Trophoblast cell (in vitro differentiated cells and primary cell): ENCODE data around the gene HID1.

Experiments
- DNase-seq, 2 donors: peaks; one replicate each; pipeline ENCODE4 v3.0.0-alpha.2; 2016
- H2AFZ ChIP-seq: 2 replicates; pipeline ENCODE4 v1.6.1; 2013; ENCODE audit warnings: low read length, moderate library complexity, mild to moderate bottlenecking; ENCODE audit not compliant: insufficient read depth, poor library complexity
- H2AK5ac ChIP-seq: 2 replicates; pipeline ENCODE4 v1.6.1; 2013; ENCODE audit warnings: mild to moderate bottlenecking, low read length
- H2BK120ac ChIP-seq: 2 replicates; pipeline ENCODE4 v1.6.1; 2013; ENCODE audit warnings: low read length, mild to moderate bottlenecking, moderate library complexity; ENCODE audit not compliant: insufficient read depth, poor library complexity
- H2BK12ac ChIP-seq: 2 replicates; pipeline ENCODE4 v1.6.1; 2013; ENCODE audit warnings: mild to moderate bottlenecking, low read length, moderate library complexity
- H2BK5ac ChIP-seq: 2 replicates; pipeline ENCODE4 v1.6.1; 2013; ENCODE audit warnings: low read length, low read depth, moderate library complexity, mild to moderate bottlenecking; ENCODE audit not compliant: poor library complexity
- H3K14ac ChIP-seq: 2 replicates; pipeline ENCODE4 v1.6.1; 2013; ENCODE audit warnings: mild to moderate bottlenecking, low read length
- H3K18ac ChIP-seq: 2 replicates; pipeline ENCODE4 v1.6.1; 2013; ENCODE audit warnings: mild to moderate bottlenecking, low read length
- H3K23ac ChIP-seq: 2 replicates; pipeline ENCODE4 v1.6.1; 2013; ENCODE audit warnings: low read length
- H3K27ac ChIP-seq: 2 replicates; pipeline ENCODE4 v1.5.1; 2013; ENCODE audit warnings: low read depth, mild to moderate bottlenecking, inconsistent platforms, low read length, moderate library complexity
- H3K27me3 ChIP-seq: 2 replicates; pipeline ENCODE4 v1.6.1; 2013; ENCODE audit warnings: inconsistent platforms, mild to moderate bottlenecking, low read length, moderate library complexity; ENCODE audit not compliant: insufficient read depth
- H3K36me3 ChIP-seq, 2 experiments: 1 replicate in 1 of 2; 2 replicates in 1 of 2; pipeline ENCODE4 v1.6.1; 2013; ENCODE audit warnings: low read length in 2 of 2, mild to moderate bottlenecking in 2 of 2, moderate library complexity in 1 of 2; ENCODE audit not compliant: insufficient read depth in 2 of 2, control insufficient read depth in 1 of 2
- H3K4ac ChIP-seq: 2 replicates; pipeline ENCODE4 v1.6.1; 2013; ENCODE audit warnings: low read depth, mild to moderate bottlenecking, low read length, moderate library complexity
- H3K4me1 ChIP-seq, 2 experiments: 1 replicate in 1 of 2; 2 replicates in 1 of 2; pipeline ENCODE4 v1.6.1; 2013; ENCODE audit warnings: low read length in 2 of 2, mild to moderate bottlenecking in 2 of 2, moderate library complexity in 1 of 2; ENCODE audit not compliant: insufficient read depth in 2 of 2, control insufficient read depth in 1 of 2
- H3K4me2 ChIP-seq: 2 replicates; pipeline ENCODE4 v1.6.1; 2013; ENCODE audit warnings: inconsistent platforms, mild to moderate bottlenecking, low read length, moderate library complexity
- H3K4me3 ChIP-seq: 2 replicates; pipeline ENCODE4 v1.5.1; 2013; ENCODE audit warnings: mild to moderate bottlenecking, low read depth, low read length, inconsistent platforms
- H3K79me1 ChIP-seq: one replicate; pipeline ENCODE4 v1.6.1; 2013; ENCODE audit warnings: low read length
- H3K79me2 ChIP-seq: 2 replicates; pipeline ENCODE4 v1.6.1; 2013; ENCODE audit warnings: low read length, mild to moderate bottlenecking; ENCODE audit not compliant: control insufficient read depth, insufficient read depth, poor library complexity
- H3K9ac ChIP-seq: 2 replicates; pipeline ENCODE4 v1.6.1; 2013; ENCODE audit warnings: mild to moderate bottlenecking, low read length
- H3K9me3 ChIP-seq: 2 replicates; pipeline ENCODE4 v1.6.1; 2013; ENCODE audit warnings: low read depth, mild to moderate bottlenecking, control low read depth, inconsistent platforms, low read length; ENCODE audit not compliant: insufficient read depth
- H4K12ac ChIP-seq: 2 replicates; pipeline ENCODE4 v1.6.1; 2013; ENCODE audit warnings: low read depth, mild to moderate bottlenecking, low read length, moderate library complexity
- H4K8ac ChIP-seq: 2 replicates; pipeline ENCODE4 v1.6.1; 2013; ENCODE audit warnings: low read depth, mild to moderate bottlenecking, low read length, moderate library complexity
- H4K91ac ChIP-seq: one replicate; pipeline ENCODE4 v1.6.1; 2013; ENCODE audit warnings: low read depth, mild to moderate bottlenecking, low read length, moderate library complexity
- WGBS: extraction: QIAGEN DNeasy Blood & Tissue Kit; methylation state at CpG from one replicate; pipeline ENCODE4 v1.1.7; 2013; ENCODE audit warnings: missing lambda C conversion rate; ENCODE audit not compliant: insufficient read length, insufficient coverage; ENCODE audit errors: extremely low coverage; 5-methylcytosine and 5-hydroxymethylcytosine counted together

HID1 gene

DNA sequence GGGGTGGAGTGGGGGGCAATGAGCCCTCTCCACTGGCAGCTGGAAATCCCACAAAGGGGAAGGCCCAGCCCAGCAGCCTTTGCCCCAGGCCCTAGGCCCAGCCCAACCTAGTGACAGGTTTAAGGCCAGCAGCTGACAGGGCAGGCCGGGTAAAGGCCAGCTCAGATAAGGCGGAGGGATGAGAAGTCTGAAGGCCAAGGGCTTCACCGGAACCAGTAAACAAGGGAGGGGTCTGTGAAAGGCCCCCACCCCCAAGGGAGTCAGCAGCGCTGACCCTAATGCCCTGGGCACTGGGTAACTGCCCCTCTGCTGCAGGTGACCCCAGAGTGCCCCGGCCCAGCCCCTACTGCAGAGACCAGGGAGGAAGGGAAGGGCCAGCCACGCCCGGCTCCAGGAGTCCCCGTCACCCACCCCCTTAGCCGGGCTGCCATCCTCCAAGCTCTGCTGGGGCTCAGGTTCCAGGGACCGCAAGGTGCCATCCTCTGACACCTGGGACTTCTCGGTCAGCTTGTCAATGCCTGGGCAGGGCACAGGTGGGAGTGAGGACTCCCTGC is 19.3 kb downstream of the HID1 start:
- H3K4me1 ChIP-seq: no peaks in the 10 kb centered on the region
- H2AK5ac ChIP-seq: no peak overlapping the region
- H3K18ac ChIP-seq: no peak overlapping the region
- H3K27ac ChIP-seq: no peak overlapping the region
- no peak overlapping the region for H3K23ac ChIP-seq
- no peak overlapping the region for H2BK5ac ChIP-seq
- no peak overlapping the region for H3K4me2 ChIP-seq
- H3K9ac ChIP-seq: no peak overlapping the region
- no peak overlapping the region for H2AFZ ChIP-seq
- WGBS: no CpG with 5 or more reads among the region's 11 CpGs
- H3K4ac ChIP-seq: no peak overlapping the region
- no peak overlapping the region for H3K14ac ChIP-seq
- no peak overlapping the region for H3K4me3 ChIP-seq
- H3K36me3 ChIP-seq: no peaks in the 10 kb centered on the region
- H3K27me3 ChIP-seq: no peaks in the 10 kb centered on the region
- no peaks in the 10 kb centered on the region for H3K79me1 ChIP-seq
- H4K8ac ChIP-seq: no peak overlapping the region
- H2BK12ac ChIP-seq: no peak overlapping the region
- no peak overlapping the region for H4K91ac ChIP-seq
- H3K79me2 ChIP-seq: no peaks in the 10 kb centered on the region
- DNase-seq: no peak
- H3K9me3 ChIP-seq: peaks cover 3% of the 10 kb centered on the region
- no peak overlapping the region for H4K12ac ChIP-seq
- no peak overlapping the region for H2BK120ac ChIP-seq

- Histone ChIP-seq H3K4me2 (no peak overlapping the region), H3K79me2 (no peaks in the 10 kb centered on the region), H3K23ac (no peak overlapping the region), H3K27ac (no peak overlapping the region), H4K91ac (no peak overlapping the region), H3K4me3 (no peak overlapping the region), H3K4ac (no peak overlapping the region), H2BK12ac (no peak overlapping the region), H2AFZ (no peak overlapping the region), H3K9ac (no peak overlapping the region), H3K14ac (no peak overlapping the region), H2BK5ac (no peak overlapping the region), H4K12ac (no peak overlapping the region), H3K79me1 (no peaks in the 10 kb centered on the region), H3K4me1 (no peaks in the 10 kb centered on the region), H3K9me3 (peaks cover 3% of the 10 kb centered on the region), H2BK120ac (no peak overlapping the region), H4K8ac (no peak overlapping the region), H3K18ac (no peak overlapping the region), H2AK5ac (no peak overlapping the region), H3K27me3 (no peaks in the 10 kb centered on the region), H3K36me3 (no peaks in the 10 kb centered on the region)
- DNase-seq: no peak
- WGBS: no CpG with 5 or more reads among the region's 24 CpGs
Observed at GRCh38 chr17:74952431-74953133, 20.0 kb downstream of the HID1 start.

DNA sequence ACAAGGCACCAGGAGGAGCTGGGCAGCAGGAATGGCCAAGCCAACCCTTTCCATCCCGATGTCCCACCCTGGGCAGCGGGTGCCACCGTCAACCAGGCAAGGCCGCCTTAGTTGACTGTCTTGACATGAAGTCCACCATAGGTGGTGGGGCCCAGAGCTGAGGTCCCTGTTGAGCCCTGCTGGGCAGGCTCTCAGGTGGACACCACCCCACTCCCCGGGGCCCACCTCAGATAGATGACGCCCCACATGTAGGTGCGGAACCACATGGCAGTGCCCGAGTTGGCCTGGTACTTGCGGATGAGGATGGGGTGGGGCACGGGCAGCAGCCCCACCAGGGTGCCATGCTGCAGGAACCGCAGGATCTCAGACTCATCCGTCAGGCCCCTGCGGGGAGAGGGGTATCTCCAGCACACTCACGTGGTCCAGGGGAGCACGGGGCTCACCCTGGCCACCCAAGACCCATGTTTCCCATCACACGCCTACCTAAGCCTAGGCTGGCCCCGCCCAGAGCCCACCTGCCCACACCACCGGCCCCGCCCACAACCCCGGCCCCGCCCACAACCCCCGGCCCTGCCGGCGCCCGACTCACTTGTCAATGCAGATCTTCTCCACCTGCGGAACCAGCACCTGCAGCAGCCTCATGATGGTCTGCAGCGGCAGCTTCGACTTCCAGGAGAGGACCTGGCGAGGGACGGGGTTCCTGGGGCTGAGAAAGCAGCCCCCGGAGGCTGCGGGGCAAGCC is 20.7 kb downstream of the HID1 start:
- Histone ChIP-seq H3K79me2 (no peaks in the 10 kb centered on the region), H3K79me1 (no peaks in the 10 kb centered on the region), H3K23ac (no peak overlapping the region), H3K4ac (no peak overlapping the region), H2AFZ (no peak overlapping the region), H4K12ac (no peak overlapping the region), H3K18ac (no peak overlapping the region), H3K4me2 (no peak overlapping the region), H2BK12ac (no peak overlapping the region), H3K4me3 (no peak overlapping the region), H3K36me3 (no peaks in the 10 kb centered on the region), H4K8ac (no peak overlapping the region), H2AK5ac (no peak overlapping the region), H3K9ac (no peak overlapping the region), H2BK120ac (no peak overlapping the region), H3K4me1 (no peaks in the 10 kb centered on the region), H3K27ac (no peak overlapping the region), H3K9me3 (peaks cover 6% of the 10 kb centered on the region), H3K14ac (no peak overlapping the region), H3K27me3 (no peaks in the 10 kb centered on the region), H2BK5ac (no peak overlapping the region), H4K91ac (no peak overlapping the region)
- no peak for DNase-seq
- no CpG with 5 or more reads among the region's 32 CpGs for WGBS

DNA sequence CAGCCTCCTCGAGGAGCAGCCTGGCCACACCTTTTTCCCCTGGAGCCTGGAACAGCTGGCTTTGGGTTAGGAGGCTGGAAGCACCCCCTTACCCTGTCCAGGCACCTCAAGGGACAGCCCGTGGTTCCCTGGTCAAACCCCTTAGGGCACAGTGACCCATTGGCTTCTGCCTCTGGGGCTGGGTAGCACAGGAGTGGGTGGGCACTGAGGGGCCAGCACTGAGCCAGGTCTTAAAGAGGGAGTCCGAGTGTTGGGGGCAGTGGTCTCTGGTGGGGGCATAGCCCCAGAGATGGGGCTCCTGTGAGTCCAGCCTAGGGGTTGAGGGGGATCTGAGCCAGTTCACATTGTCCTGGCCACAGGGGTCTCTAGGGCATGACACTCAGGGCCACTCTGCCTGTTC is 21.5 kb downstream of the HID1 start:
- H4K8ac ChIP-seq: no peak overlapping the region
- H3K27me3 ChIP-seq: no peaks in the 10 kb centered on the region
- WGBS: no CpG with 5 or more reads among the region's 3 CpGs
- H4K12ac ChIP-seq: no peak overlapping the region
- no peak overlapping the region for H2AFZ ChIP-seq
- H2BK5ac ChIP-seq: no peak overlapping the region
- no peaks in the 10 kb centered on the region for H3K36me3 ChIP-seq
- H3K79me1 ChIP-seq: no peaks in the 10 kb centered on the region
- H3K9ac ChIP-seq: no peak overlapping the region
- H2AK5ac ChIP-seq: no peak overlapping the region
- no peak overlapping the region for H3K18ac ChIP-seq
- H3K79me2 ChIP-seq: no peaks in the 10 kb centered on the region
- no peak overlapping the region for H3K27ac ChIP-seq
- no peak overlapping the region for H3K4me2 ChIP-seq
- H3K4me1 ChIP-seq: no peaks in the 10 kb centered on the region
- no peak for DNase-seq
- H4K91ac ChIP-seq: no peak overlapping the region
- peaks cover 3% of the 10 kb centered on the region for H3K9me3 ChIP-seq
- no peak overlapping the region for H3K14ac ChIP-seq
- H2BK120ac ChIP-seq: no peak overlapping the region
- H3K4me3 ChIP-seq: no peak overlapping the region
- H3K23ac ChIP-seq: no peak overlapping the region
- H3K4ac ChIP-seq: no peak overlapping the region
- no peak overlapping the region for H2BK12ac ChIP-seq
